ENCODE data around the gene ELK1. TPM values are rescaled to one million over a fixed set of nuclear protein-coding genes. Genes with fewer than 3 reads are reported as not detected.
A peak's percentile ranks its signal among the peaks of the same experiment; 100 is the strongest.

The ELK1 gene
- total and polyA plus RNA-seq, 10 of the 15 experiments (the other 5 are each of a cell fraction or from before 2014, with no cell fraction given), result 4.1 to 55.5 (median 32.9) TPM

GRCh38 chrX:47650164-47651042 lies at the start of gene ELK1 (continued):
- TF ChIP-seq IRF5 (IDR thresholded peaks at IDR 0.05; ENCODE audit: borderline replicate concordance) (no peak), E2F8 (IDR thresholded peaks at IDR 0.05; ENCODE audit: low read depth, partially characterized antibody) (no peak), USF1 (IDR thresholded peaks at IDR 0.05; ENCODE audit: borderline replicate concordance, extremely low read length, insufficient read depth, low read depth, low read length) (peak; percentile 76), POU2F2 (IDR thresholded peaks at IDR 0.05; ENCODE audit: borderline replicate concordance, low read depth, low read length) (no peak), MYB (IDR thresholded peaks at IDR 0.05; ENCODE audit: borderline replicate concordance, low read depth, low read length) (no peak), SREBF1 (IDR thresholded peaks at IDR 0.05; ENCODE audit: low read length) (no peak), YY1 (IDR thresholded peaks at IDR 0.05; ENCODE audit: low read depth, low read length) (peak; percentile 38; the same call in 1 of the 2 replicates), RAD51 (IDR thresholded peaks at IDR 0.05) (peak; percentile 73), ATF7 (IDR thresholded peaks at IDR 0.05; ENCODE audit: low read depth) (0 out of 2 replicates have a peak, but pooled peaks have one; percentile 30), EGR1 (IDR thresholded peaks at IDR 0.05; ENCODE audit: borderline replicate concordance in 1 of 2, low read depth in 2 of 2, low read length in 2 of 2) (peak in 1 of 2 experiments; percentile 85; a peak in 2 of 3 replicates), CHD1 (IDR thresholded peaks at IDR 0.05; ENCODE audit: low read depth, low read length) (no peak), MTA3 (IDR thresholded peaks at IDR 0.05; ENCODE audit: borderline replicate concordance, low read length) (no peak), MXI1 (IDR thresholded peaks at IDR 0.05; ENCODE audit: low read depth, low read length) (peak; percentile 49; the same call in 1 of the 2 replicates), SMARCA5 (IDR thresholded peaks at IDR 0.05) (no peak), HSF1 (IDR thresholded peaks at IDR 0.05; ENCODE audit: low read depth, low read length) (no peak), RELA (IDR thresholded peaks at IDR 0.05; ENCODE audit: borderline replicate concordance, partially characterized antibody) (no peak), JUND (IDR thresholded peaks at IDR 0.05; ENCODE audit: low read depth, low read length) (no peak), CEBPZ (IDR thresholded peaks at IDR 0.05; ENCODE audit: low read depth, low read length) (no peak), GATAD2B (conservative IDR thresholded peaks at IDR 0.05; ENCODE audit: low read depth) (peak; percentile 41; the same call in 1 of the 2 replicates)
